GM18873 (cell line): Measurements from ENCODE around the gene MFSD2A.
"Not testable (repeated sequence)": the region's sequence is repeated elsewhere in the genome, so short reads cannot be mapped to it uniquely, and the experiment has no call there.

ENCODE experiments used
- ATAC-seq: cut with Tn5 transposase; IDR thresholded peaks from one replicate; pipeline ENCODE4 v1.9.1; 2021; ENCODE audit warnings: mild to moderate bottlenecking, moderate library complexity, moderate number of reproducible peaks; ENCODE audit not compliant: unreplicated experiment, low FRiP score

The MFSD2A gene

GRCh38 chr1:39964552-39964951 lies 9.6 kb downstream of the MFSD2A start:
- no peak for ATAC-seq

- no peak for ATAC-seq
These were observed 10.1 kb downstream of the MFSD2A start for GRCh38 chr1:39965044-39965443.

DNA sequence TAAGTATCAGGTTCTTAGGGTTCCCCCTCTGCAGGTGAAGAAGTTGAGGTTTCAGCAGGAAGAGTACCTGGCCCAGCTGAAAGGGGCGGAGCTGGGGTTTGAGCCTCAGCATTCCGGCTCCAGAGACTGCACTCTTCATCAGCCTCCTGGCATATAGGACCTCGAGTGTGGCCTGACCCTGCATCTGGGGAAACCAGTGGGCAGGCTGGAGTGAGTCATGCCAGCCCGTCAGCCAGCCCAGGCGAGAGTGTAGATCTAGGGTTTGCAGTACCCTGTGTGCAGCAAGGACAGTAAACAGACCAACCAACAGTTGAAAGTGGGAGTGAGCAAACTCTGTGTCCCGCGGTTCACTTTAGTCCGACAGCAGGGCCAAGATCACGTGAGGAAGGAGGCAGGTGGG lies 14.1 kb downstream of the MFSD2A start:
- no peak for ATAC-seq

DNA sequence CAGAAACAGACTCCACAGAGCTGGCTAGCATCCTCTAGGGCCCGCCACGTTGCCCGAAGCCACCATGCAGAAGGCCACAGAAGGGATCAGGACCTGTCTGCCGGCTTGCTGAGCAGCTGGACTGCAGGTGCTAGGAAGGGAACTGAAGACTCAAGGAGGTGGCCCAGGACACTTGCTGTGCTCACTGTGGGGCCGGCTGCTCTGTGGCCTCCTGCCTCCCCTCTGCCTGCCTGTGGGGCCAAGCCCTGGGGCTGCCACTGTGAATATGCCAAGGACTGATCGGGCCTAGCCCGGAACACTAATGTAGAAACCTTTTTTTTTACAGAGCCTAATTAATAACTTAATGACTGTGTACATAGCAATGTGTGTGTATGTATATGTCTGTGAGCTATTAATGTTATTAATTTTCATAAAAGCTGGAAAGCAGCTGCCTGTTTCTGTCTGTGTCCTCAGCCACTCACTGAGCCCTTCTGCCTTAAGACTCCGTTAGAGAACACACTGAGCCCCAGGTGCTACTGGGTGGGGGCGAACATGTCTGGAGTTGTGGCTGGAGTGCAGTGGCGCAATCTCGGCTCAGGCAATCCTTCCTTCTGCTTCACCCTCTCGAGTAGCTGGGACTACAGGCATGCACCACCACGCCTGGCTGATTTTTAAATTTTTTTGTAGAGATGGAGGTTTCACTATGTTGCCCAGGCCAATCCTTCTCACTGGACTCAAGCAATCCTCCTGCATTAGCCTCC lies 14.8 kb downstream of the MFSD2A start:
- ATAC-seq = no peak

- ATAC-seq = no peak
These were observed 15.3 kb downstream of the MFSD2A start for GRCh38 chr1:39970274-39970673.

GRCh38 chr1:39971138-39971537 lies 16.2 kb downstream of the MFSD2A start:
- ATAC-seq = no peak

GRCh38 chr1:39973503-39974135 lies 18.7 kb downstream of the MFSD2A start:
- no peak for ATAC-seq

- ATAC-seq = no peak
These were observed 21.8 kb downstream of the MFSD2A start for GRCh38 chr1:39976732-39977131.

DNA sequence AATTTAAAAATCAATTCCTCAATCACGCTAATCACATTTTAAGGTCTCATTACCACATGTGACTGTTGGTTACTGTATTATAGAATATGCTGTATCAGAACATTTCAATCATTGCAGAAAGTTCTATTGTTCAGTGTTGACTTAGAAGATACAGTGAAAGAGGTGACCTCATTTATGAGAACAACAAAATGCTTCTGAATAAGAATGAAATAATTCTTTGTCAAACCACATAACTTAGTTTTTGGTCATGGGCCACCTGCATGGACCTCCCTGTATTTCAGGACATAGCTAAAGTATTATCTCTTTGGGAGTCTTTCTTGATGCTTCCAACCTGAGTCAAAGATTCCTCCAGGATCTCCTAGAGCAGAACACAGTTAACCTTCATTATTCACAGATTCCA lies 22.3 kb downstream of the MFSD2A start:
- no peak for ATAC-seq

DNA sequence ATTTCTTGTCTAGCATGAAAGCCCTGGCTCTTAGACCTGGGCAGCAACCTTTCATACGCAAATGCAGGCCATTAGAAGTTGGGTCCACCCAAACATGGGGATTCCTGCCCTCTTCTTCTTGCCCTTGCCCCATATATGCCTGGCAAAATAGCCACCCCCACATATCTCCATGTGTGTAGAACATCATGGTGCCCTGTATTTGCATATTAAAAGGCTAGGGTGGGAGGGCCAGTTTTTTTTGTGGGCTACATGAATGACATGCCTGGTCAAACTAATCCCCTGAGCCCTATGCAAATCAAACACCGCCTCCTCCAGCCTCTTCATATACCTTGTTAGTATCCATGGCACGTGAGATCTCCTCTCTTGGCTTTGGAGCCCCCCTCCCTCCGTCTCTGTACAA lies 24.7 kb downstream of the MFSD2A start:
- no peak for ATAC-seq

DNA sequence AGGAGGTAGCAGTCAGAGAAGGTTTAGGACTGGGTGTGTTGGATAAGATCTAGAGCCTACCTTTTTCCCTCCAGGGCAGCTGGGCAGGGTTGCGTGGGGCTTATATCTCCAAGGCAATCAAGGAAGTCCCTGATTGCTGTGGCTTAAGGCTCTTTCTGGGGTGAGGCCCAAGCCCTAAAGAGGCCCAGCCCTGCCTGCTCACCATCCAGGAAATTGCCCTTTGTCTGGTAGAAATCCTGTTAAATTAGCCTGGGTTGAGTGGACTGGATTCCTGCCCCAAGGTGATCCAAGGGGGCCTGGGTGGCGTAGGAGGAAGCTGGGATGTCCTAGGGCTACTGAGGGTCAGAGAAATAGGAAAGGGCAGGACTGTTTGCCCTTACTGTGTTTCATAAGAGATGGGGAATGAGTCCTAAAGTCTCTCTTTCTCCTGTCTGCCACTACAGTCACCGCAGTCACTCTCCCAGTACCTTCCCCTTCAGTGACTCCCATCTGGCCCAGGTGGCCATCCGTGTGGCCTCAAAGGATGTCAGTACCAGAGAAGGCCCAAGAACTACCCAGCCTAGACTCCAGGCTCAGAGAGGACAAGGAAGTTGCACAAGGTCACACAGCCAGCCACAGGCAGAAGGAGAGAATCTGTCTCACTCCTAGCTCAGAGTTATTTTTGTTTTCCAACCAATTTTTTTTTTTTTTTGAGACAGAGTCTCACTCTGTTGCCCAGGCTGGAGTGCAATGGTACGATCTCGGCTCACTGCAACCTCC lies 25.8 kb downstream of the MFSD2A start:
- ATAC-seq = no peak

- no peak for ATAC-seq
These were observed 26.4 kb downstream of the MFSD2A start for GRCh38 chr1:39981385-39981784.

DNA sequence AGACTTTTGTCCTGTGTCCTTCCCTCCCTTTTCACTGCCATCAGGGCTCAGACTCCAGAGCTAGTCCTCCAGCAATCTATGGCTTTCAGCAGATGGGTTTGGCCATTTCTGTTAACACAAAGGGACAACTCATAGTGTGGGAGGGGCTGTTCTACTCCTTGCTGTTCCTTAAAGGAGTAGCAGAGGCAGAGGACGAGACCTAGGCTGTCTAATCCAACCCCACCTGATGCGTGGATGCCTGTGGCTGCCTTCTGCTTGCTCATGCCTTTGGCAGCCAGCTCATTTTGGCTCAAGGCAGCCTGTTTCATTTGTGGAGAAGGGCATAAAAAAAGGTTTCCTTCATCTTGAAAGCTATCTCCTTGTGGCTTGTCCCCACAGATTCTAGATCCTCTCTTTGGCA lies 27.0 kb downstream of the MFSD2A start:
- ATAC-seq = no peak

GRCh38 chr1:39984480-39984879 lies 29.5 kb downstream of the MFSD2A start:
- ATAC-seq = not testable (repeated sequence)

- no peak for ATAC-seq
These were observed 30.0 kb downstream of the MFSD2A start for GRCh38 chr1:39984951-39985350.

- ATAC-seq = no peak
These were observed 32.9 kb downstream of the MFSD2A start for GRCh38 chr1:39987869-39988268.

DNA sequence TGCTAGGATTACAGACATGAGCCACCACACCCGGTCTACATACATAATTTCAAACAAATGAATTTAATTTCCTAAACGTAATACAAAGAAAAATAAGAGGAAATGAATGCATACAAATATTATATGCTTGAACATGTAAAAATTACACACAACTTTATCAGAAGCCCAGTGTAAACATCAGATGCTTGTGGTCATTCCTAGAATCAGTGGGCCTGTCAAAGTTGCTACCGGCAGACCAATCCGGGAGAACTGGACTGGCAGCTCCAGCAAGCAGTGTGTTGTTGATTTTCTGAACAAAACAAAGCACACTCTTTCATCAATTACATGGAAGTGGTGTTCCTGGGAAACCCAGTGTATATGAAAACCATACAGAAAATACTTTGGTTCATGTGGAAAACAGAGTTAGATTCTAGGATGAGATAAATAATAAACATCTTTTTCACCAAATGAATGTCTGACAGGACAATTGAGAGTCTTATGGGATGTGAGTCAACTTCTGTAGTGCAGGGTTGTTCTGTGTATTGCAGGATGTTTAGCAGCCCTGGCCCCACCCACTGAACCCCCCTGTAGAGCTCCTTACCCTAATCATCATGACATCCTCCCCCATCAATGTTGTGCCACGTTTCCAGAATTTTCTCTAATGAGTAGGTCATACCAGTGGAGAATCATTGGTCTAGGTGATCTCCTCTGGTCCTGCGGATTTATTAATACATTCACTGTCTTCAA lies 33.8 kb downstream of the MFSD2A start:
- ATAC-seq = no peak

- no peak for ATAC-seq
These were observed 35.5 kb downstream of the MFSD2A start for GRCh38 chr1:39990428-39990827.

- ATAC-seq = no peak
These were observed 37.3 kb downstream of the MFSD2A start for GRCh38 chr1:39992234-39992633.

GRCh38 chr1:39992888-39993287 lies 37.9 kb downstream of the MFSD2A start:
- ATAC-seq = no peak

- no peak for ATAC-seq
These were observed 41.0 kb downstream of the MFSD2A start for GRCh38 chr1:39995973-39996393.
